GM21447 (cell line): ENCODE measurements around the gene DACH2.

Source experiments
- ATAC-seq: cut with Tn5 transposase; IDR thresholded peaks from one replicate; pipeline ENCODE4 v1.9.1; 2021; ENCODE audit not compliant: unreplicated experiment

DACH2 gene

DNA sequence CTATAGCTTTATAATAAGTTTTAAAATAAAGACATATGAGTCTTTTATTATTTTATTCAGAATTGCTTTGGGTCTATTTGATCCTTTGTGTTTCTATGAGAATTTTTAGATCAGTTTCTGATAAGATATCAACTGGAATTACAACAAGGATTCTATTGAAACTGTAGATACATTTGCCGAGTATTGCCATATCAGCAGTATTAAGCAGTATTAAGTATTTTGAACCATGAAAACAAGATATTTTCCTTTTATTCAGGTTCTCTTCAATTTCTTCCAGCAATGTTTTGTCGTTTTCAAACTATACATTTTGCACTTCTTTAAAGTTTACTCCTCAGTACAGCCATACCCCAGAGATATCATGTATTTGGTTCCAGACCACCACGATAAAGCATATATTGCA, 598.8 kb downstream of the DACH2 start:
- ATAC-seq, result no peak

DNA sequence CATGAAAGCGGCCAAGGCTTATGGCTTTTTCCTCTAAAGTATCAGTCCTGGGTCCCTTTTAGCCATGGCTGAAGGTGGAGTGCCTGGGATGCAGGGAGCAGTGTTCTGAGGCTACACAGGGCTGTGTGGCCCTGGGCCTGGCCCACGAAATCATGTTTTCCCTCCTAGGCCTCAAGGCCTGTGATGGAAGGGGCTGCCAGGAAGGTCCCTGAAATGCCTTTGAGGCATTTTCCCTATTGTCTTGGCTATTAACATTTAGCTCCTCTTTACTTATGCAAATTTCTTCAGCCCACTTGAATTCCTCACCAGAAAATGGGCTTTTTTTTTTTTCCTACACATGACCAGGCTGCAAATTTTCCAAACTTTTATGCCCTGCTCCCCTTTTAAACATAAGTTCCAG, 657.0 kb downstream of the DACH2 start:
- ATAC-seq, result no peak

DNA sequence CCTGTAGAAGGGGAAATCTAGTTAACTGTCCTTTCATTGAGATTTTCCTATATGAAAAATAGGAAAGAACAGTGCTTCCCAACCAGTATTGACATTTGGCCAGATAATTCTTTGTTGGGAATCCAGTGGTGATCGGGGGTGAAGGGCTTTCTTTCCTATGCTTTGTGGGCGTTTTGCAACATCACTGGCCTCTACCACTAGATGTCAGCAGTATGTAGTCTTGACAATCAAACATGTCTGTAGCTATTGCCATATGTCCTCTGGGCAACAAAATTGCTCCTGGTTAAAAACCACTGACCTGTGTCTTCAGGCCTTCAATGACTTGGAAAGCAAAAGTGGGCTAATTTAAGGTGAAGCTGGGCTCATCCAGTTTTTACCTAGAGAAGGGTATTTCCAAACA, 658.5 kb downstream of the DACH2 start:
- no peak for ATAC-seq

DNA sequence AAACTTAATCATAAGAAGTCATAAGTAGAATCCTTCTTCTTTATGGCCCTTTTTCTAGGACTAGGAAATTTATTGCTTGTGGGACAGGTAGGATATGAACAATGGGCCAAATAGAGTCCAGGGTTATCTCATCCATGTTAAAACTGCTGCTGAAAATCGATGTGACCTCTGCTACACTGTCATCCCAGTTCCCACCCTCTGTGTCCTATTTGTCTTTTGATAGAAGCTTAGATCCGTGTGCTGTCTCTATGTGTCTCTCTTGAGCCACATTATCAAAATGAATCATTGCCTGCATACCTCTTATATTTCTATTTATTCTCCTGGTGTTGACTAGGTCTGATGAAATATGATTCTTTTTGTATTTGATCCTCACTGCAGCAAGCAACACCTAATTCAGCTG, 661.4 kb downstream of the DACH2 start:
- no peak for ATAC-seq

DNA sequence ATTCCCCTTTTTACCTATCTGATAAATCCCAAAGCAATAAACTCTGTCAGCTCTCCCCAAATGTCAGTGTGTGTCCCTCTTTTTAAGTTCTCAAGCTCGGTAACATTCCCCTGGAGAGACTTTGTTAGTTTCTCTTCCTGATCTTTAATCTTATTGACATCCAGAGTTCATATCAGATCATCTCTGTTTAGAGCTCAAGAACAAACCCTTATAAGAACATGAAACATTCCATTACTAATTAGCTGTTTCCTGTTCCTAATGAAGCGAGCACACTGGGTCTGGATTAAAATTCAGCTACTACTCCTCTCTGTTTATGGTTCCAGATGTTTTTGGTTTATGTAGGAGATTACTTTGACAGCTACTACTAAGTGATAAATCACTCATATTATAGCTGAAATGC, 681.5 kb downstream of the DACH2 start:
- no peak for ATAC-seq

DNA sequence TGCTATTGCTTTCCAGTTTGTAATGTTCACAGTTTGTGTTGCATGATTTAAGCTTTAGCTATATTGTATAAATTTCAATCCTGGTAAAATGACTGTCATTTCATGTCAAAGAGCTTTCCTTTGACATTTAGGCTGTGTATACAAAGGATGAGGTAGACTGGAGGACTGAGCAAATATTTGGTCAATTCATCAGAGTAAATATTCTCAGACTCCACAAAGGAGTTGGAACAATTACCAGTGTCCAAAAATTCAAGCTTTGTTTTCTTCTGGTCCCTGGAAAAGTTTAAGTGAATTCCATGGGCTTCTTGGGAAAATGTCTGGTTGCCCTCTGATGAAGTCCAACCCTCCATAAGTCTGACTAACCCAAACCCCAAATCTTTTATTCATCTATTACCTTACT, 682.4 kb downstream of the DACH2 start:
- no peak for ATAC-seq

DNA sequence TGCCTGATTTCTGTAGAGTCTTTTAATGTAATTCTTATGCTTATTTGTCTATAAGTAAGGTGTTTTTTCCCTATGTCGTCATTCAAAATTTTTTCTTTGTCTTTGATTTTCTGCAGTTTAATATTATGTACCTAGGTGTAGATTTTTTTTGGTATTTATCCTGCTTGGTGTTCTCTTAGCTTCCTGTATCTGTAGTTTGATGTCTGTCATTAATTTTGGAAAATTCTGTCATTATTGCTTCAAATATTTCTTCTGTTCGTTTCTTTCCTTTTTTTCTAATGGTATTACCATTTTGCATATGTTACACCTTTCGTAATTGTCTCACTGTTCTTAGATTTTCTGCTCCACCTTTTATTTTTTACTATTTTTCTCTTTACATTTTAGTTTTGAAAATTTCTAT, 696.9 kb downstream of the DACH2 start:
- ATAC-seq, result no peak
